OCI-LY7 (cell line): ENCODE measurements around the gene ANKRD52. TPM values are rescaled to one million over a fixed set of nuclear protein-coding genes. Genes with fewer than 3 reads are reported as not detected.

Experiments
- BruUV-seq: library from RNA; stranded (reverse); fragments of 400-500 nt; replicated peaks from 2 replicates; lab custom pipeline; 2021; lab: Mats Ljungman, UMichigan
- CTCF ChIA-PET: fragments of 300-600 bp; sonication (Branson Sonifier 250); formaldehyde crosslinking; loops from one replicate; lab custom pipeline; 2022; ENCODE audit warnings: antibody characterized with exemption; ENCODE audit not compliant: unreplicated experiment; lab: Charles Lee
- POLR2A ChIA-PET: fragments of 300-600 bp; sonication (Branson Sonifier 250); formaldehyde crosslinking; loops from one replicate; lab custom pipeline; 2022; ENCODE audit warnings: antibody characterized with exemption; lab: Charles Lee
- DNase-seq: peaks from one replicate; pipeline ENCODE4 v3.0.0-alpha.2; 2015; ENCODE audit warnings: low spot score
- H2AFZ ChIP-seq: fragments of 200-600 bp; sonication (generic), shearing (Covaris generic); 2 replicates; pipeline ENCODE4 v1.6.1; 2014; ENCODE audit warnings: mild to moderate bottlenecking, antibody characterized with exemption, low read length, moderate library complexity
- H3K27ac ChIP-seq: fragments of 200-600 bp; sonication (generic); 2 replicates; pipeline ENCODE4 v1.5.1; 2014; ENCODE audit warnings: mixed run types, low read depth, mild to moderate bottlenecking, moderate library complexity, low read length, inconsistent platforms; ENCODE audit not compliant: poor library complexity, severe bottlenecking
- H3K36me3 ChIP-seq: fragments of 200-600 bp; sonication (generic); 2 replicates; pipeline ENCODE4 v1.6.1; 2014; ENCODE audit warnings: mild to moderate bottlenecking, antibody characterized with exemption, low read length, moderate library complexity, mixed read lengths; ENCODE audit not compliant: insufficient read depth
- H3K4me1 ChIP-seq: fragments of 200-600 bp; sonication (generic); 2 replicates; pipeline ENCODE4 v1.5.1; 2014; ENCODE audit warnings: mild to moderate bottlenecking, low read length; ENCODE audit not compliant: insufficient read depth, poor library complexity, severe bottlenecking
- H3K4me2 ChIP-seq: fragments of 200-600 bp; sonication (generic); 2 replicates; pipeline ENCODE4 v1.6.1; 2014; ENCODE audit warnings: mild to moderate bottlenecking, low read length
- H3K4me3 ChIP-seq: fragments of 200-600 bp; sonication (generic); 2 replicates; pipeline ENCODE4 v1.5.1; 2014; ENCODE audit warnings: mild to moderate bottlenecking, low read depth, low read length; ENCODE audit not compliant: poor library complexity, severe bottlenecking
- H3K79me2 ChIP-seq: fragments of 200-600 bp; sonication (generic); 2 replicates; pipeline ENCODE4 v1.6.1; 2016; ENCODE audit warnings: low read depth, mild to moderate bottlenecking, low read length, moderate library complexity, mixed read lengths; ENCODE audit not compliant: insufficient read depth
- H3K9me2 ChIP-seq: fragments of 200-600 bp; sonication (generic); 2 replicates; pipeline ENCODE4 v1.6.1; 2016; ENCODE audit warnings: mild to moderate bottlenecking, low read length, mixed read lengths; ENCODE audit not compliant: insufficient read depth
- H3K9me3 ChIP-seq: fragments of 200-600 bp; sonication (generic); 2 replicates; pipeline ENCODE4 v1.6.1; 2014; ENCODE audit warnings: mild to moderate bottlenecking, mixed run types, low read length, mixed read lengths
- H4K20me1 ChIP-seq: fragments of 200-600 bp; sonication (generic); 2 replicates; pipeline ENCODE4 v1.6.1; 2014; ENCODE audit warnings: mild to moderate bottlenecking, antibody characterized with exemption, low read length, moderate library complexity, mixed read lengths; ENCODE audit not compliant: insufficient read depth
- CTCF ChIP-seq: fragments of 200-600 bp; sonication (generic); conservative IDR thresholded peaks from 2 replicates; pipeline ENCODE4 v1.5.1; 2014; ENCODE audit warnings: mild to moderate bottlenecking, antibody characterized with exemption, low read length, moderate library complexity, mixed read lengths
- EZH2phosphoT487 ChIP-seq: fragments of 200-600 bp; sonication (generic); IDR thresholded peaks from 2 replicates; pipeline ENCODE4 v1.6.1; 2018; ENCODE audit warnings: low read depth, borderline replicate concordance, mild to moderate bottlenecking, mixed run types, antibody characterized with exemption, low read length, moderate library complexity, mixed read lengths
- intact Hi-C: fragments of 100-400 bp; cut with micrococcal nuclease; formaldehyde crosslinking; loops from one replicate; pipeline ENCODE4 v1.10.0; 2022; ENCODE audit not compliant: unreplicated experiment
- total RNA-seq, 2 experiments: library from RNA; depleted of rRNA in 1 of 2; stranded (reverse); fragments of >200 nt in 1 of 2; shearing (Covaris generic) in 1 of 2; gene quantifications; 2 replicates each; pipeline ENCODE4 v1.2.3, GENCODE V29; 2014 to 2022

The ANKRD52 gene
- total RNA-seq, 2 experiments from 2014 or later = 11.7 to 35.0 TPM

GRCh38 chr12:56216461-56216860, 41.7 kb downstream of the ANKRD52 start:
- no peaks in the 10 kb centered on the region for H3K9me2 ChIP-seq
- CTCF ChIA-PET = interaction anchor here (0.6 kb wide), 2 partner anchors 10 to 41 kb away, joined by 3 read pairs; no protein-coding TSS in a partner anchor
- H3K4me2 ChIP-seq = no peak overlapping the region
- peaks cover 13% of the 10 kb centered on the region for H3K4me1 ChIP-seq
- no peak for TF ChIP-seq CTCF
- no peak for TF ChIP-seq EZH2phosphoT487
- no peak overlapping the region for H3K27ac ChIP-seq
- no peak overlapping the region for H2AFZ ChIP-seq
- H3K4me3 ChIP-seq = no peak overlapping the region
- peaks cover 50% of the 10 kb centered on the region for H3K36me3 ChIP-seq
- POLR2A ChIA-PET = interaction anchor here (0.6 to 1.5 kb wide), 6 partner anchors 9 to 1406 kb away, joined by 3 to 7 read pairs (median 4); no protein-coding TSS in a partner anchor
- no peaks in the 10 kb centered on the region for H4K20me1 ChIP-seq
- intact Hi-C loops = no loop called here
- H3K79me2 ChIP-seq = peaks cover 15% of the 10 kb centered on the region; the same call in 1 of the 2 replicates
- DNase-seq = no peak
- BruUV-seq = no TSS peak
- no peaks in the 10 kb centered on the region for H3K9me3 ChIP-seq

GRCh38 chr12:56213878-56214277, 44.3 kb downstream of the ANKRD52 start:
- DNase-seq = no peak
- no peak overlapping the region for H3K27ac ChIP-seq
- intact Hi-C loops = no loop called here
- CTCF ChIA-PET = interaction anchor here (0.9 kb wide), 1 partner anchor 11 kb away, joined by 3 read pairs; no protein-coding TSS in a partner anchor
- POLR2A ChIA-PET = interaction anchor here (0.6 to 0.7 kb wide), 2 partner anchors 85 to 306 kb away, joined by 3 to 4 read pairs; no protein-coding TSS in a partner anchor
- H2AFZ ChIP-seq = no peak overlapping the region
- BruUV-seq = no TSS peak
- no peaks in the 10 kb centered on the region for H3K9me3 ChIP-seq
- no peaks in the 10 kb centered on the region for H4K20me1 ChIP-seq
- no peaks in the 10 kb centered on the region for H3K4me1 ChIP-seq
- no peaks in the 10 kb centered on the region for H3K79me2 ChIP-seq
- no peaks in the 10 kb centered on the region for H3K9me2 ChIP-seq
- H3K36me3 ChIP-seq = peaks cover 73% of the 10 kb centered on the region
- no peak for TF ChIP-seq CTCF
- no peak for TF ChIP-seq EZH2phosphoT487
- H3K4me3 ChIP-seq = no peak overlapping the region
- H3K4me2 ChIP-seq = no peak overlapping the region

- no peak overlapping the region for H3K27ac ChIP-seq
- BruUV-seq = no TSS peak
- H3K4me1 ChIP-seq = peaks cover 14% of the 10 kb centered on the region
- H3K79me2 ChIP-seq = no peaks in the 10 kb centered on the region
- intact Hi-C loops = no loop called here
- POLR2A ChIA-PET = no interaction called here
- CTCF ChIA-PET = no interaction called here
- no peaks in the 10 kb centered on the region for H3K9me3 ChIP-seq
- TF ChIP-seq EZH2phosphoT487 = no peak
- TF ChIP-seq CTCF = no peak
- H3K4me2 ChIP-seq = no peak overlapping the region
- no peak for DNase-seq
- H4K20me1 ChIP-seq = no peaks in the 10 kb centered on the region
- peaks cover 83% of the 10 kb centered on the region for H3K36me3 ChIP-seq
- no peak overlapping the region for H3K4me3 ChIP-seq
- H2AFZ ChIP-seq = no peak overlapping the region
- H3K9me2 ChIP-seq = no peaks in the 10 kb centered on the region
Measured at GRCh38 chr12:56212361-56212760, 45.8 kb downstream of the ANKRD52 start.
